PC-3 (cell line): Measurements from ENCODE around the gene CLEC14A. TPM values are rescaled to one million over a fixed set of nuclear protein-coding genes. Genes with fewer than 3 reads are reported as not detected.
A peak's percentile ranks its signal among the peaks of the same experiment; 100 is the strongest.

Experiments used
- ATAC-seq: fragments of 200-7000 bp; cut with Tn5 transposase; 2 replicates; pipeline ENCODE4 v1.9.1; 2020; ENCODE audit warnings: mild to moderate bottlenecking, moderate library complexity
- BruUV-seq: library from RNA; stranded (reverse); fragments of 400-500 nt; replicated peaks from 2 replicates; lab custom pipeline; 2021; lab: Mats Ljungman, UMichigan
- CTCF ChIA-PET: fragments of 300-600 bp; sonication (Branson Sonifier 250); formaldehyde crosslinking; loops from one replicate; lab custom pipeline; 2022; ENCODE audit warnings: antibody characterized with exemption; lab: Charles Lee
- POLR2A ChIA-PET: fragments of 300-600 bp; sonication (Branson Sonifier 250); formaldehyde crosslinking; loops from one replicate; lab custom pipeline; 2022; ENCODE audit warnings: antibody characterized with exemption; ENCODE audit not compliant: unreplicated experiment; lab: Charles Lee
- DNase-seq: peaks from one replicate; pipeline ENCODE4 v3.0.0-alpha.2; 2015
- H2AFZ ChIP-seq: fragments of 300-600 bp; sonication (generic); 2 replicates; pipeline ENCODE4 v1.6.0; 2016; ENCODE audit warnings: antibody characterized with exemption, low read length
- H3F3A ChIP-seq: fragments of 300-600 bp; sonication (generic); one replicate; pipeline ENCODE4 v1.6.0; 2017; ENCODE audit warnings: antibody characterized with exemption, low read length, control low read depth, mild to moderate bottlenecking; ENCODE audit not compliant: unreplicated experiment
- H3K27ac ChIP-seq: fragments of 300-600 bp; sonication (generic); 2 replicates; pipeline ENCODE4 v1.5.1; 2016; ENCODE audit warnings: mild to moderate bottlenecking, low read length
- H3K27me3 ChIP-seq: fragments of 300-600 bp; sonication (generic); 2 replicates; pipeline ENCODE4 v1.6.1; 2016; ENCODE audit warnings: low read length, mixed read lengths
- H3K36me3 ChIP-seq: fragments of 300-600 bp; sonication (generic); 2 replicates; pipeline ENCODE4 v1.6.1; 2016; ENCODE audit warnings: low read depth, mixed run types, low read length, mixed read lengths
- H3K4me1 ChIP-seq: fragments of 300-600 bp; sonication (generic); 2 replicates; pipeline ENCODE4 v1.5.1; 2016; ENCODE audit warnings: low read length; ENCODE audit not compliant: insufficient read depth
- H3K4me2 ChIP-seq: fragments of 300-600 bp; sonication (generic); 2 replicates; pipeline ENCODE4 v1.6.0; 2016; ENCODE audit warnings: low read length
- H3K4me3 ChIP-seq: fragments of 300-600 bp; sonication (generic); 2 replicates; pipeline ENCODE4 v1.5.1; 2016; ENCODE audit warnings: mild to moderate bottlenecking, low read length, mixed read lengths
- H3K79me2 ChIP-seq: fragments of 300-600 bp; sonication (generic); 2 replicates; pipeline ENCODE4 v1.6.1; 2017; ENCODE audit warnings: low read length, mixed read lengths
- H3K9ac ChIP-seq: fragments of 300-600 bp; sonication (generic); 2 replicates; pipeline ENCODE4 v1.6.0; 2016; ENCODE audit warnings: mild to moderate bottlenecking, low read length
- H3K9me2 ChIP-seq: fragments of 300-600 bp; sonication (generic); replicated peaks from 2 replicates; pipeline ENCODE4 v1.6.1; 2016; ENCODE audit warnings: mixed run types, low read length, mixed read lengths
- H3K9me3 ChIP-seq: fragments of 300-600 bp; sonication (generic); 2 replicates; pipeline ENCODE4 v1.6.1; 2016; ENCODE audit warnings: low read length, mixed read lengths
- H4K20me1 ChIP-seq: fragments of 300-600 bp; sonication (generic); 2 replicates; pipeline ENCODE4 v1.6.1; 2016; ENCODE audit warnings: low read length, mixed read lengths
- EZH2 ChIP-seq: fragments of 300-600 bp; sonication (generic); IDR thresholded peaks from one replicate; pipeline ENCODE4 v1.6.1; 2017; ENCODE audit warnings: antibody characterized with exemption, mild to moderate bottlenecking, low read length; ENCODE audit not compliant: unreplicated experiment
- EZH2phosphoT487 ChIP-seq: fragments of 300-600 bp; sonication (generic); IDR thresholded peaks from 2 replicates; pipeline ENCODE4 v1.6.1; 2018; ENCODE audit warnings: mild to moderate bottlenecking, antibody characterized with exemption, low read length, borderline replicate concordance
- intact Hi-C: fragments of 100-400 bp; cut with micrococcal nuclease; formaldehyde crosslinking; loops from 2 replicates; pipeline ENCODE4 v1.9.0; 2023
- total RNA-seq: library from RNA; depleted of rRNA; stranded (reverse); fragments of >200 nt; gene quantifications from 2 replicates; pipeline ENCODE4 v1.2.3, GENCODE V29; 2014
- TF ChIP-seq, protein P1 (sequence below): fragments of 300-600 bp; sonication (generic); conservative IDR thresholded peaks from 2 replicates; pipeline ENCODE4 v1.5.1; 2017; ENCODE audit warnings: antibody characterized with exemption, low read depth, mild to moderate bottlenecking, low read length

Gene CLEC14A
- total RNA-seq, 1 experiment from 2014 or later = not detected

DNA sequence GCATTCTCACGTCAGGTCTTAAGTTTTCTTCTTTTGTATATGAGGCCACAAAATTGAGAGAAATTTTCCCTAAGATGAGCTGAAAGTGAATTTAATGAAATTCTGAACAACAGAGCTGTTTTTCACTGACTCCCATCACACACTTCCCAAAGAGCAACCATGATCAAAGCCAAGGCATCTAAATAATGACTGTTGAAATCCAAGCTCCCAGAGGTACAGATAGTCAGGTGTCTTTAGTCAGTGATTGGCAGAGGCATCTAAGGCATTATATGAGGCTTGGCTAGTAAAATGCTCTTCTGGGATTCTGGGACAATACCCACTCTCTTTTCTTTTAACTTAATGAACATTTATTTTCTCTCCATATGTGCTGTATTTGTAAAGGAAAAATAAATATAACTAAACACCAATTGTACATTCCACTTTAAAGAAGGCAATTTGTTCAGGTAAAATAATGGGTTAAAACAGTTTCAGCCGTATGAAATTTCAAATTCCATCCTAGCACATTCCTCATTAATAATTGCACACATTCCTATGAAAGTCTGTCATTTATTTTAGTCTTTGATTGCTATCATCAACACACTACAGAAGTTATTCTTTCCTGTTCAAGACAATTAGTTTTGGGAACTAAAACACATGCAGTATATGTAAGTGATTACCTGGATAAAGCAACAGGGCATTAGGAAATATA is 49.1 kb downstream of the CLEC14A start:
- no peaks in the 10 kb centered on the region for H4K20me1 ChIP-seq
- ChIA-PET CTCF (no interaction called here), POLR2A (no interaction called here)
- H3K4me3 ChIP-seq = no peak overlapping the region
- no peaks in the 10 kb centered on the region for H3K36me3 ChIP-seq
- peaks cover 8% of the 10 kb centered on the region; the same call in 1 of the 2 replicates for H3K4me1 ChIP-seq
- H3K4me2 ChIP-seq = 0 out of 2 replicates have a peak overlapping the region, but pooled peaks have one; percentile 81
- no peaks in the 10 kb centered on the region for H3F3A ChIP-seq
- peaks cover 51% of the 10 kb centered on the region for H3K27me3 ChIP-seq
- no peak overlapping the region for H3K27ac ChIP-seq
- no peak overlapping the region for H3K9ac ChIP-seq
- DNase-seq (no peak), ATAC-seq (no peak)
- BruUV-seq = no TSS peak
- no peaks in the 10 kb centered on the region for H3K9me3 ChIP-seq
- peak overlapping the region; percentile 69; the same call in 1 of the 2 replicates for H2AFZ ChIP-seq
- intact Hi-C loops = no loop called here
- no peaks in the 10 kb centered on the region for H3K9me2 ChIP-seq
- no peaks in the 10 kb centered on the region for H3K79me2 ChIP-seq
- TF ChIP-seq EZH2phosphoT487 = no peak

DNA sequence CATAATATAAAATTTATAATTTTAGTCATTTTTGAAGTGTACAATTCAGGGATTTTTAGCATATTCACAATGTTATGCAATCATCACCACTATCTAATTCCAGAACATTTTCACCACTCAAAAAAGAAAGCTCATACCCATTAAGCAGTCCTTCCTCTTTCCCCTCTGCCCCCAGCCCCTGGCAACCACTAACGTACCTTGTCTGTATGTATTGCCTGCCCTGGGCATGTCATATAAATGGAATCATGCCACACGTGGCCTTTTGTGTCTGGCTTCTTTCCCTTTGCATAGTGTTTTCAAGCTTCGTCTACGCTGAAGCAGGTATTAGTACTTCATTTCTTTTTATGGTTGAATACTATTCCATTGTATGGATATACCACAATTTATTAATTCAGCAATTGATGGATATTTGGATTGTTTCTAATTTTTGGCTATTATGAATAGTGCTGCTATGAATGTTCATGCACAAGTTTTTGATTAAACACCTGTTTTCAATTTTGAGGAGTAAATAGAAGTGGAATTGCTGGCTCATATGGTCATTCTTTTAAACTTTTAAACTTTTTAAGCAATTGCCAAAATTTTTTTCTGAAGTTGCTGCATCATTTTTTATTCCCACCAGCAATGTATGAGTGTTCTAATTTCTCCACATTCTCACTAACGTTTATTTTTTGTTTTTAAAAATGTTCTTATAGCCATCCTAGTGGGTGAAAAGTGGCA is 49.8 kb downstream of the CLEC14A start:
- TF ChIP-seq EZH2 (no peak), EZH2phosphoT487 (no peak)
- TF ChIP-seq, protein P1, sequence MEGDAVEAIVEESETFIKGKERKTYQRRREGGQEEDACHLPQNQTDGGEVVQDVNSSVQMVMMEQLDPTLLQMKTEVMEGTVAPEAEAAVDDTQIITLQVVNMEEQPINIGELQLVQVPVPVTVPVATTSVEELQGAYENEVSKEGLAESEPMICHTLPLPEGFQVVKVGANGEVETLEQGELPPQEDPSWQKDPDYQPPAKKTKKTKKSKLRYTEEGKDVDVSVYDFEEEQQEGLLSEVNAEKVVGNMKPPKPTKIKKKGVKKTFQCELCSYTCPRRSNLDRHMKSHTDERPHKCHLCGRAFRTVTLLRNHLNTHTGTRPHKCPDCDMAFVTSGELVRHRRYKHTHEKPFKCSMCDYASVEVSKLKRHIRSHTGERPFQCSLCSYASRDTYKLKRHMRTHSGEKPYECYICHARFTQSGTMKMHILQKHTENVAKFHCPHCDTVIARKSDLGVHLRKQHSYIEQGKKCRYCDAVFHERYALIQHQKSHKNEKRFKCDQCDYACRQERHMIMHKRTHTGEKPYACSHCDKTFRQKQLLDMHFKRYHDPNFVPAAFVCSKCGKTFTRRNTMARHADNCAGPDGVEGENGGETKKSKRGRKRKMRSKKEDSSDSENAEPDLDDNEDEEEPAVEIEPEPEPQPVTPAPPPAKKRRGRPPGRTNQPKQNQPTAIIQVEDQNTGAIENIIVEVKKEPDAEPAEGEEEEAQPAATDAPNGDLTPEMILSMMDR = no peak
- no peak for ATAC-seq
- Histone ChIP-seq H3K4me2 (no peak overlapping the region), H3K27me3 (peaks cover 49% of the 10 kb centered on the region), H4K20me1 (no peaks in the 10 kb centered on the region), H2AFZ (no peak overlapping the region), H3K9me2 (no peaks in the 10 kb centered on the region), H3K27ac (no peak overlapping the region), H3K4me1 (peaks cover 15% of the 10 kb centered on the region; the same call in 1 of the 2 replicates), H3K9me3 (no peaks in the 10 kb centered on the region), H3K9ac (no peak overlapping the region), H3F3A (no peaks in the 10 kb centered on the region), H3K36me3 (no peaks in the 10 kb centered on the region), H3K4me3 (no peak overlapping the region), H3K79me2 (no peaks in the 10 kb centered on the region)
- no TSS peak for BruUV-seq
- intact Hi-C loops = no loop called here
- ChIA-PET POLR2A (no interaction called here), CTCF (no interaction called here)
- DNase-seq = no peak

DNA sequence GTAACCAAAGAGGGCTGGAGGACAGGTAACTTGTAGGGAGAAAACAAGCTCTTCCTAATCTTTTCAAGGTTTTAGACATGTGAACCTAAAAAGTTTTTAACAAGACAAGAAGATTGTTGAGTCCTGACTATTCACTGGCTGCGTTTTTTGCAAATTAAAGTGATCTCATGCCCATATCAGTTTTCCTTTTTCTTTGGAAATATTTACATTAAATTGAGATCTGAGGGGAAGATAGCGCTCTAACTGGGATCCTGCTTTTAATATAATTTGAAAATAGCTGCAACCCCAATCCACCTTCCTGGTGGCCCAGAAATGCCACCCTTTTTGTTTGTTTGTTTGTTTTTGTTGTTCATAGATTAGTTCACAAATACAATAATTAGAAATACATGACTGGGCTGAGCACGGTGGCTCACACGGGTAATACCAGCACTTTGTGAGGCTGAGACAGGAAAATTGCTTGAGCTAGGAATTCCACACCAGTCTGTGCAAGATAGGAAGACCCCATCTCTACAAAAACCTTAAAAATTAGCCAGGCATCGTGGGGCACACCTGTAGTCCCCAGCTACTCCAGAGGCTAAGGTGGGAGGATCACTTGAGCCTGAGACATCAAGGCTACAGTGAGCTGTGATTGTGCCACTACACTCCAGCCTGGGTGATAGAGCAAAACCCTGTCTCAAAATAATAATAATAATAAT is 50.6 kb downstream of the CLEC14A start:
- intact Hi-C loops = no loop called here
- POLR2A ChIA-PET = no interaction called here
- H3K27ac ChIP-seq = no peak overlapping the region

More for the DNA sequence above, 50.6 kb downstream of the CLEC14A start:
- Histone ChIP-seq H4K20me1 (no peaks in the 10 kb centered on the region), H3K4me1 (peaks cover 24% of the 10 kb centered on the region), H3F3A (no peaks in the 10 kb centered on the region), H3K4me3 (no peak overlapping the region), H3K79me2 (no peaks in the 10 kb centered on the region), H3K9me3 (no peaks in the 10 kb centered on the region), H3K4me2 (no peak overlapping the region), H3K36me3 (no peaks in the 10 kb centered on the region), H3K9ac (no peak overlapping the region), H3K27me3 (peaks cover 40% of the 10 kb centered on the region), H3K9me2 (no peaks in the 10 kb centered on the region), H2AFZ (no peak overlapping the region)
- CTCF ChIA-PET = no interaction called here
- ATAC-seq = no peak
- BruUV-seq = no TSS peak
- no peak for DNase-seq
- no peak for TF ChIP-seq EZH2
- TF ChIP-seq, protein P1 = no peak
- no peak for TF ChIP-seq EZH2phosphoT487
